Measurements from ENCODE around the gene LAMC1. TPM values are rescaled to one million over a fixed set of nuclear protein-coding genes. Genes with fewer than 3 reads are reported as not detected.

Gene LAMC1
- total and polyA plus RNA-seq, 2 of the 4 experiments (the other 2 are of a cell fraction): 249 to 394 TPM

GRCh38 chr1:183179033-183179432 is 155.8 kb downstream of the LAMC1 start:
- no peaks in the 10 kb centered on the region for H4K20me1 ChIP-seq (ENCODE audit: insufficient read depth, low read length)
- H3K4me3 ChIP-seq (ENCODE audit: insufficient read depth, low read depth, low read length): no peak overlapping the region
- no peak overlapping the region for H2BK20ac ChIP-seq (ENCODE audit: low read depth, low read length)
- H4K8ac ChIP-seq (ENCODE audit: low read depth in 2 of 2, low read length in 2 of 2): no peak overlapping the region
- no peak overlapping the region for H3K18ac ChIP-seq (ENCODE audit: low read depth, low read length)
- H2BK120ac ChIP-seq (ENCODE audit: low read depth, low read length): no peak overlapping the region
- no peaks in the 10 kb centered on the region for H3K27me3 ChIP-seq (ENCODE audit: control insufficient read depth, insufficient read depth, low read length)
- no peaks in the 10 kb centered on the region for H3K36me3 ChIP-seq (ENCODE audit: control insufficient read depth, insufficient read depth, low read length)
- dilution Hi-C loops (cut with HindIII; ENCODE audit: low sequenced_read_pairs, unreplicated experiment) (no loop called here), intact Hi-C loops (cut with micrococcal nuclease) (loop anchor here (5.0 kb wide), 1 partner anchor 38 kb away; no protein-coding TSS in a partner anchor), in situ Hi-C loops (cut with MboI; ENCODE audit: low sequenced_read_pairs) (no loop called here)
- H3K4me2 ChIP-seq (ENCODE audit: low read depth, low read length): no peak overlapping the region
- ChIA-PET CTCF (no interaction called here), POLR2A (ENCODE audit: unreplicated experiment) (no interaction called here)
- H2BK5ac ChIP-seq (ENCODE audit: low read depth, low read length, poor library complexity, severe bottlenecking): no peak overlapping the region
- no peak overlapping the region for H3K9ac ChIP-seq (ENCODE audit: low read depth, low read length)
- no peak for TF ChIP-seq POLR2A (IDR thresholded peaks at IDR 0.05; ENCODE audit: low read depth, low read length)
- no peak for TF ChIP-seq RFX5 (IDR thresholded peaks at IDR 0.05; ENCODE audit: low read depth, low read length)
- no peak for TF ChIP-seq FOS (IDR thresholded peaks at IDR 0.05; ENCODE audit: low read depth, low read length)
- TF ChIP-seq CHD1 (IDR thresholded peaks at IDR 0.05; ENCODE audit: low read depth, low read length): no peak
- TF ChIP-seq MAFK (IDR thresholded peaks at IDR 0.05; ENCODE audit: low read depth, low read length): no peak
- no peak for TF ChIP-seq MXI1 (IDR thresholded peaks at IDR 0.05; ENCODE audit: borderline replicate concordance, low read depth, low read length)
- TF ChIP-seq BHLHE40 (IDR thresholded peaks at IDR 0.05; ENCODE audit: low read depth, low read length): no peak
- TF ChIP-seq NFE2L2 (IDR thresholded peaks at IDR 0.05; ENCODE audit: low read depth, low read length): no peak
- TF ChIP-seq CTCF (conservative IDR thresholded peaks at IDR 0.05; ENCODE audit: low read depth, low read length): no peak
- no peaks in the 10 kb centered on the region for H3K9me3 ChIP-seq (ENCODE audit: control insufficient read depth, insufficient read depth, low read length)
- ATAC-seq (ENCODE audit: low read depth) (no peak), DNase-seq (no peak)
- no peak overlapping the region for H3K14ac ChIP-seq (replicated peaks; ENCODE audit: low read depth, low read length)
- no peak overlapping the region for H4K5ac ChIP-seq (ENCODE audit: low read depth, low read length)
- peaks cover 7% of the 10 kb centered on the region for H3K9me1 ChIP-seq (ENCODE audit: insufficient read depth, low read length)
- H2AK9ac ChIP-seq (replicated peaks; ENCODE audit: low read depth, low read length, poor library complexity): no peak overlapping the region
- no peak overlapping the region for H4K91ac ChIP-seq (ENCODE audit: insufficient read depth, low read depth, low read length)
- H3K4ac ChIP-seq (ENCODE audit: low read depth, low read length): no peak overlapping the region
- 100% methylated on average over 1 of the region's 2 CpGs; no CpG with 5 or more reads in 1 of the 2 experiments for WGBS, 2 experiments (ENCODE audit: extremely low coverage in 2 of 2, insufficient read length in 1 of 2)
- no peak overlapping the region for H3K23ac ChIP-seq (ENCODE audit: low read depth, low read length)
- no peak overlapping the region for H3K56ac ChIP-seq (ENCODE audit: extremely low read depth, insufficient read depth, low read length)
- H2AK5ac ChIP-seq (ENCODE audit: low read depth, low read length): no peak overlapping the region
- no peaks in the 10 kb centered on the region for H3K79me1 ChIP-seq (ENCODE audit: low read depth in 1 of 2, low read length in 2 of 2)
- peaks cover 10% of the 10 kb centered on the region for H3K4me1 ChIP-seq (ENCODE audit: control insufficient read depth, insufficient read depth, low read length)
- no peak overlapping the region for H2BK15ac ChIP-seq (ENCODE audit: low read depth, low read length)
- H2AFZ ChIP-seq (replicated peaks; ENCODE audit: low read length, poor library complexity): no peak overlapping the region
- BruUV-seq (replicated peaks): no TSS peak
- H3K27ac ChIP-seq (ENCODE audit: insufficient read depth, low read length): no peak overlapping the region

Measured in IMR-90 (cell line).